ENCODE data around the gene GAS7. TPM values are rescaled to one million over a fixed set of nuclear protein-coding genes. Genes with fewer than 3 reads are reported as not detected.
A peak's percentile ranks its signal among the peaks of the same experiment; 100 is the strongest.

GAS7 gene
- total RNA-seq, 6 donors from 2014 or later = 19.9 to 87.1 (median 41.5) TPM

GRCh38 chr17:10087355-10087754 is 111.1 kb downstream of the GAS7 start:
- DNase-seq (no peak), ATAC-seq (ENCODE audit: low FRiP score in 2 of 2) (peak in 1 of 2 donors; percentile 53)
- WGBS, 2 donors = 50 to 51% methylated on average over 3 of the region's 3 CpGs
- Histone ChIP-seq H3K4me3 (no peak overlapping the region), H3K27me3 (no peaks in the 10 kb centered on the region), H3K9me3 (peaks cover 0 to 8% (median 3%) of the 10 kb centered on the region in 4 donors), H3K27ac (peak overlapping the region in 1 of 4 donors; percentile 32), H3K36me3 (no peaks in the 10 kb centered on the region), H3K4me1 (peaks cover 0 to 10% (median 6%) of the 10 kb centered on the region in 4 donors)
- no peak for TF ChIP-seq EP300 (IDR thresholded peaks at IDR 0.05)
- TF ChIP-seq POLR2A (IDR thresholded peaks at IDR 0.05) = no peak
- TF ChIP-seq, protein P1, sequence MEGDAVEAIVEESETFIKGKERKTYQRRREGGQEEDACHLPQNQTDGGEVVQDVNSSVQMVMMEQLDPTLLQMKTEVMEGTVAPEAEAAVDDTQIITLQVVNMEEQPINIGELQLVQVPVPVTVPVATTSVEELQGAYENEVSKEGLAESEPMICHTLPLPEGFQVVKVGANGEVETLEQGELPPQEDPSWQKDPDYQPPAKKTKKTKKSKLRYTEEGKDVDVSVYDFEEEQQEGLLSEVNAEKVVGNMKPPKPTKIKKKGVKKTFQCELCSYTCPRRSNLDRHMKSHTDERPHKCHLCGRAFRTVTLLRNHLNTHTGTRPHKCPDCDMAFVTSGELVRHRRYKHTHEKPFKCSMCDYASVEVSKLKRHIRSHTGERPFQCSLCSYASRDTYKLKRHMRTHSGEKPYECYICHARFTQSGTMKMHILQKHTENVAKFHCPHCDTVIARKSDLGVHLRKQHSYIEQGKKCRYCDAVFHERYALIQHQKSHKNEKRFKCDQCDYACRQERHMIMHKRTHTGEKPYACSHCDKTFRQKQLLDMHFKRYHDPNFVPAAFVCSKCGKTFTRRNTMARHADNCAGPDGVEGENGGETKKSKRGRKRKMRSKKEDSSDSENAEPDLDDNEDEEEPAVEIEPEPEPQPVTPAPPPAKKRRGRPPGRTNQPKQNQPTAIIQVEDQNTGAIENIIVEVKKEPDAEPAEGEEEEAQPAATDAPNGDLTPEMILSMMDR (IDR thresholded peaks at IDR 0.05) = no peak
- no peak for TF ChIP-seq POLR2AphosphoS5 (IDR thresholded peaks at IDR 0.05)

DNA sequence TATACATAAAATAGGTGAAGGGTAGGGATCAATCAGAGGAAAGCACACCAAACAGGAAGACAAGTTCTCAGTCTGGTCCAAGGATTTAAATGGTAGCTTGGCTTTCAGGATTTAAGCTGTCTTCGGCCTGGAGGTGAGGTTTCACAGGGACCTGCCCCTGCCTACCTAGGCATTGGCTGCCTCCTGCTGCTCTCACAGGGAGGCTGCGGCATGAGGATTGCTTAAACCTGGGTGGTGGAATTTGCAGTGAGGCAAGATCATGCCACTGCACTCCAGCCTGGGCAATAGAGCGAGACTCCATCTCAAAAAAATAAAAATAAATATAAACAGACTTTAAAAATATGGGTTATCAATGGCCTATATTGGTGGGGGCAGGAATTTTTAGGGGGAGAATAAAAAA is 114.5 kb downstream of the GAS7 start:
- Histone ChIP-seq H3K27me3 (no peaks in the 10 kb centered on the region), H3K36me3 (no peaks in the 10 kb centered on the region), H3K27ac (no peak overlapping the region), H3K4me1 (peaks cover 0 to 10% (median 6%) of the 10 kb centered on the region in 4 donors), H3K4me3 (no peak overlapping the region), H3K9me3 (peaks cover 0 to 8% (median 3%) of the 10 kb centered on the region in 4 donors)
- ATAC-seq (ENCODE audit: low FRiP score in 2 of 2) (no peak), DNase-seq (no peak)
- 85 to 97% methylated on average over 3 of the region's 3 CpGs for WGBS, 2 donors
- TF ChIP-seq POLR2A (IDR thresholded peaks at IDR 0.05) (no peak), POLR2AphosphoS5 (IDR thresholded peaks at IDR 0.05) (no peak), EP300 (IDR thresholded peaks at IDR 0.05) (no peak)
- TF ChIP-seq, protein P1 (IDR thresholded peaks at IDR 0.05) = no peak

DNA sequence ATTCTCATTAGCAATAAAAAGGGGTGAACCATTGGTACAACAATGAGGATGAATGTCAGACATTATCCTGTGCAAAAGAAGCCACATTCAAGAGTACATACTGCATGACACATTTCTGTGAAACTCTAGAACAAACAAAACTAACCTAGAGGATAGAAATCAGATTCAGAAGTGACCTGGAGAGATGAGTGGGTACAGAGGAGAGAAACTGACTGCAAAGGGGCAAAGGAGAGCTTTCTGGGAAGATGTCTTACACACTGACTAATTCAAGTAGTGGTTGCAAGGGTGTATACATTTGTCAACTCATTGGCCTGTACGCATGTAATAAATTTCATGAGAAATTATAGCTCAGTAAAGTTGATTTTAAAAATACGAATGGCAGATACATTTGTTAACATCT is 115.6 kb downstream of the GAS7 start:
- Histone ChIP-seq H3K27ac (no peak overlapping the region), H3K36me3 (no peaks in the 10 kb centered on the region), H3K4me1 (peaks cover 0 to 7% (median 5%) of the 10 kb centered on the region in 4 donors), H3K4me3 (no peak overlapping the region), H3K9me3 (peaks cover 0 to 8% (median 3%) of the 10 kb centered on the region in 4 donors), H3K27me3 (no peaks in the 10 kb centered on the region)
- no peak for TF ChIP-seq EP300 (IDR thresholded peaks at IDR 0.05)
- TF ChIP-seq POLR2AphosphoS5 (IDR thresholded peaks at IDR 0.05) = no peak
- TF ChIP-seq POLR2A (IDR thresholded peaks at IDR 0.05) = no peak
- TF ChIP-seq, protein P1 (IDR thresholded peaks at IDR 0.05) = no peak
- no peak for DNase-seq
- WGBS, 2 donors = 89 to 97% methylated on average over 2 of the region's 2 CpGs
- ATAC-seq (ENCODE audit: low FRiP score in 2 of 2) = no peak

DNA sequence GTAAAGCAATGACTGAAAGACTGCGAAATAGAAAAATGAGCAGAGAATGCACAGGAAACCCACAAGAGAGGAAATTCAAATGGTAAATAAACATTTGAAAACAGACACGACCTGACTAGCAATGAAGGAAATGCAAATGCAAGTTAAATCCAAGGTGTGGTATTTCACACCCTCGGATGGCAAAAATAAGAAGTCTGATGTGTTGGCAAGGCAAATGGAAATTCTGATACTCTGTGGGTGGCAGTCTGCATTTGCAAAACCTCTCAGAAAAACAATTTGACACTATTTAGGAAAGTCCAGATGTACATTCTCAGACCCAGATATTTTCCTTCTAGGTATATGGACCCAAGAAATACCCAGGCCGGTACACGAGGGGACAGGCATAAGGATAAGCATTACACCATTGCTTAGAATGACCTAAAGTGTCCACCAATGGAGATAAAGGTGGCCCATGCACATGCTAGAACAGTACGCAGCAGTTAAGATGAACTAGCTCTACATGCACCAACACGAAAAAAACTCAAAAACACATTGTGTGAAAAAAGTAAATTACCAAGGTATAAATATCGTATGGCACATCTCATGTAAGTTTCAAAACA is 116.7 kb downstream of the GAS7 start:
- H3K27me3 ChIP-seq = no peaks in the 10 kb centered on the region
- DNase-seq = no peak
- H3K4me3 ChIP-seq = no peak overlapping the region
- H3K36me3 ChIP-seq = no peaks in the 10 kb centered on the region
- TF ChIP-seq POLR2A (IDR thresholded peaks at IDR 0.05) (no peak), POLR2AphosphoS5 (IDR thresholded peaks at IDR 0.05) (no peak), EP300 (IDR thresholded peaks at IDR 0.05) (no peak)
- TF ChIP-seq, protein P1 (IDR thresholded peaks at IDR 0.05) = no peak
- H3K9me3 ChIP-seq = peaks cover 0 to 9% (median 4%) of the 10 kb centered on the region in 4 donors
- WGBS, 2 donors = 63 to 66% methylated on average over 8 of the region's 8 CpGs
- peaks cover 0 to 5% (median under 1%) of the 10 kb centered on the region in 4 donors for H3K4me1 ChIP-seq
- H3K27ac ChIP-seq = no peak overlapping the region
- ATAC-seq (ENCODE audit: low FRiP score in 2 of 2) = no peak
